HFF-Myc (cell line): ENCODE measurements around the gene FILIP1L.

Experiments used
- DNase-seq: peaks from one replicate; pipeline ENCODE4 v3.0.0-alpha.2; 2011; ENCODE audit warnings: low read depth; ENCODE audit errors: extremely low read depth
- H3K4me3 ChIP-seq: replicated peaks from 2 replicates; pipeline ENCODE4 v1.5.1; 2011; ENCODE audit warnings: low read depth, mild to moderate bottlenecking, control low read depth, low read length
- CTCF ChIP-seq: IDR thresholded peaks from 2 replicates; pipeline ENCODE4 v1.5.1; 2012; ENCODE audit warnings: mild to moderate bottlenecking, low read depth, low read length, control low read depth; ENCODE audit errors: missing control alignments

Gene FILIP1L

DNA sequence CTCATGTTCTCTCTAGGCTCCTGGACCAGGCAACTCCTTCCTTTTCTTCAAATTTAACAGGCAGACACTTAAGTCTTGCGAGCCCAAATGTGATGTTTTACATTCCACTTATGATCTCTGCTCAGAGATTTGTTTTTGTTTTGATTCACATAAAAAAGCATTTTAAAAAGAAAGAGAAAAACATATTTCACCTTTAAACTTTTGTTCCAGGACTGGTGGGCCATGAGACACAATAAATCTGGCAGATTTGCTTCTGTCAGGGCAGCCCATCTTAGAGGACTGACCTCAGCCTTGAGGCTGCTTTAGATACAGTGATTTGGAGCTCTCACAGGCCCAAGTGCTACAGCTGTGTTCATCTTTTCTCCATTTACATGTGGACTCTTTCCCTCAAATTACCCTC is 244.7 kb downstream of the FILIP1L start:
- TF ChIP-seq CTCF, result no peak
- no peak overlapping the region for H3K4me3 ChIP-seq
- no peak for DNase-seq

DNA sequence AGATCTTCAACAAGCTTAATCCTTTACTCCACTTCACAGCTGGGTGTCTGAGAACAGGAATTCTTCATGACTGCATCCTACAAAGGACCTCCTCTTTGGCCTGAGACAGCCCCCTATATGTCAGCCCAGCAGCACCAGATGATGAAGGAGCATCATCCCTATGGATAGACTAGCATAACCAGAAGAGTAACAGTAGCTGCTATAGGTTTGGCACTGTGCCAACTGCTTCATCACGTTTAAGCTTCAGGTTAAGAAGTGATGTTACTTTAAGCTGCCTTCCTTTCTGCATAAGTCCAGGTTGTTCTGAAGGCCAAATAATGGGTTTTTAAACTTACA is 246.0 kb downstream of the FILIP1L start:
- no peak overlapping the region for H3K4me3 ChIP-seq
- no peak for DNase-seq
- no peak for TF ChIP-seq CTCF

DNA sequence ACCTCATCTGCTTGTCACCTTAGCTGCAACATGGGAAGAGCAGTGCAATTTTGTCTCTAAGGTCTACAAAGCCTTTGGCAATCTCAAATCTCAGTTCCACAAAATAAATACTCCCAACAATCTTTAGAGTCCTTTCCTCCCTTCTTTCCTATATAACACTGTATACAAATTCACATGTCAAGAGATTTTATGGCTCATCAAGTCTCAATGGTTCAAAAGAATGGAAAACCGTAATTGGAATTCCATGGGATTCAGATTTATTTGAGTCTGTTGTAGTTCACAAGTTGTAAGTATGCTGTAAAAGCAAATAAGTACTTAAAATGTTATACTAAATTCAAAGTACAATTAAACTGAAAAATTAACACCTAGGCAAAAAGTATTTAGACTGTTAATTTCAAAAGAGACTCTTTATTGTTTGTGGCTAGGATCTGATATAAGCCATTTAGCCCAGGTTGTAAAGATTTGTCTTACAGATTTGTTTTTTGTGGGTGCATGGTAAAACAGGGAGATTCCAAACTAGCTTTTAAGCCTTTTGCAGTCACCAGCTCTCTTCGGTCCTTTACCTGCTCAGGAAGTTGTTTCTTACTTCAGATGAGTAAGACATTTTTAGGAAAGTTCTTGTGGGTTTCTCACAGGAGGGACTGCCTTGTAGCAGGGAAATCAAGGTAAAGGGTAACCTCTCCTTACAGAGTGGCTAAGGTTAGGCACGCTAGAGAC is 246.5 kb downstream of the FILIP1L start:
- no peak overlapping the region for H3K4me3 ChIP-seq
- TF ChIP-seq CTCF, result no peak
- DNase-seq, result no peak

DNA sequence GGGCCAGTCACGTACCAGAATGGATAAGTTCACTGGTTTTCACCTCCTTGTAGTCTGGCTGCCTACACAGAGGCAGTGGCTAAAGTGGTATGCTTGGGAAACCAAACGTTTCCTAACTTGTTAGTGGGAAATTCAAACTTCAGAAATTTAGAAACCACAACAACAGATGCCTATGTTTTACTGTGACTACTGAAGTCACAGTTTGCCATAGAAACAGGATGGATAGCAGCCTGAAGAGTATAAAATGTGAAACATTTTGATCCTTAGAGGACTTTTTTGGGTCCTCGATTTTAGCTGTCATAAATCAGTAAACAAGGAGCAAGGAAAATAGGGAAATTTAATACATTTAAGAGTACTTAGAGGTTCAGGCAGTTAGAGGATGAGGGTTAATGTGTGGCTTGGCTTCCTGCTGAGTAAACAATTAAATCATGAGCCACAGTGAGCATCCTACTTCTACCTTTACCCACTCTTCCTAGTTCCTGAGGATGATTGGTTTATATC is 248.0 kb downstream of the FILIP1L start:
- DNase-seq, result peak; percentile 57
- no peak overlapping the region for H3K4me3 ChIP-seq
- TF ChIP-seq CTCF, result no peak

GRCh38 chr3:99865321-99865720 is 249.0 kb downstream of the FILIP1L start:
- no peak overlapping the region for H3K4me3 ChIP-seq
- no peak for TF ChIP-seq CTCF
- DNase-seq, result no peak

GRCh38 chr3:99864289-99864688 is 250.0 kb downstream of the FILIP1L start:
- no peak for DNase-seq
- no peak for TF ChIP-seq CTCF
- H3K4me3 ChIP-seq, result no peak overlapping the region

DNA sequence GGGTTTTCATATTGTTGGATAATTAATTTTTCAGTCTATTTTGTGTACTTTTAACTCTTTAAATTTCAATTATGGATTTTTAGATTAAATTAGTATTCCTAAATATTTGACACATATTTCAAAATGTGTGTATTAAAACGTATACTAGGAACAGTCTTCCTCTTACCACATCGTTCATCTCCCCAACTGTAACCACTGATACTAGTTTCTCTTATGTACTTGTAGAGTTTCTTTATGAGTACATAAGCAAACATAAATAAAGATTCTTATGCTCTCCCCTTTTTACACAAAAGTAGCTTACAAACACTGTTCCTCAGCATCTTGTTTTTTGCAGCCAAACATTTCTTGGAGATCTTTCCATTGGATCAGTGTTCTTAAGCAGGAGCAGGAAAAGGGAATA is 250.7 kb downstream of the FILIP1L start:
- TF ChIP-seq CTCF, result no peak
- DNase-seq, result no peak
- no peak overlapping the region for H3K4me3 ChIP-seq
